ENCODE measurements around the gene MBD4.

GRCh38 chr3:129386984-129387383, 52.8 kb downstream of the MBD4 start:
- TF ChIP-seq POLR2A (IDR thresholded peaks at IDR 0.05) (no peak), POLR2AphosphoS5 (IDR thresholded peaks at IDR 0.05) (no peak), EP300 (IDR thresholded peaks at IDR 0.05) (no peak)
- TF ChIP-seq, protein P1, sequence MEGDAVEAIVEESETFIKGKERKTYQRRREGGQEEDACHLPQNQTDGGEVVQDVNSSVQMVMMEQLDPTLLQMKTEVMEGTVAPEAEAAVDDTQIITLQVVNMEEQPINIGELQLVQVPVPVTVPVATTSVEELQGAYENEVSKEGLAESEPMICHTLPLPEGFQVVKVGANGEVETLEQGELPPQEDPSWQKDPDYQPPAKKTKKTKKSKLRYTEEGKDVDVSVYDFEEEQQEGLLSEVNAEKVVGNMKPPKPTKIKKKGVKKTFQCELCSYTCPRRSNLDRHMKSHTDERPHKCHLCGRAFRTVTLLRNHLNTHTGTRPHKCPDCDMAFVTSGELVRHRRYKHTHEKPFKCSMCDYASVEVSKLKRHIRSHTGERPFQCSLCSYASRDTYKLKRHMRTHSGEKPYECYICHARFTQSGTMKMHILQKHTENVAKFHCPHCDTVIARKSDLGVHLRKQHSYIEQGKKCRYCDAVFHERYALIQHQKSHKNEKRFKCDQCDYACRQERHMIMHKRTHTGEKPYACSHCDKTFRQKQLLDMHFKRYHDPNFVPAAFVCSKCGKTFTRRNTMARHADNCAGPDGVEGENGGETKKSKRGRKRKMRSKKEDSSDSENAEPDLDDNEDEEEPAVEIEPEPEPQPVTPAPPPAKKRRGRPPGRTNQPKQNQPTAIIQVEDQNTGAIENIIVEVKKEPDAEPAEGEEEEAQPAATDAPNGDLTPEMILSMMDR (IDR thresholded peaks at IDR 0.05), result no peak

Measured in upper lobe of left lung (tissue), 4 donors.